ENCODE measurements around the gene OR2AE1.
A peak's percentile ranks its signal among the peaks of the same experiment; 100 is the strongest.
"Not testable (repeated sequence)": the region's sequence is repeated elsewhere in the genome, so short reads cannot be mapped to it uniquely, and the experiment has no call there.

OR2AE1 gene, protein sequence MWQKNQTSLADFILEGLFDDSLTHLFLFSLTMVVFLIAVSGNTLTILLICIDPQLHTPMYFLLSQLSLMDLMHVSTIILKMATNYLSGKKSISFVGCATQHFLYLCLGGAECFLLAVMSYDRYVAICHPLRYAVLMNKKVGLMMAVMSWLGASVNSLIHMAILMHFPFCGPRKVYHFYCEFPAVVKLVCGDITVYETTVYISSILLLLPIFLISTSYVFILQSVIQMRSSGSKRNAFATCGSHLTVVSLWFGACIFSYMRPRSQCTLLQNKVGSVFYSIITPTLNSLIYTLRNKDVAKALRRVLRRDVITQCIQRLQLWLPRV

DNA sequence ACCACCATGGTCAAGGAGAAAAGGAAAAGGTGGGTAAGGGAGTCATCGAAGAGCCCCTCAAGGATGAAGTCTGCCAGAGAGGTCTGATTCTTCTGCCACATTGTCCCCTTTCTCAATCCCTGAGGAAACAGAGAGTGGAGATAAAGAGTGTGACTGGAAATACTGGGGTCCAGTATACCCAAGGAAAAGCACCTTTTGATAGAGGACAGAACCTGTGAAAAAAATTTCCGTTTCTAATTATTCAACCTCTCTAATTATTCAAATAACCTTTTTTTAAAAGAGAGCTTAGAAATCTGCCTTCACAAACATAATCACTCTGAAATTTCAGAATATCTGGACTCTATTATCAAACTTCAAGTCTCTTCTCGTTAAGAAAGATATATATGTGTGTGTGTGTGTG is at the start of gene OR2AE1:
Gene OR2AE1 (minus strand): TSS at position 101 of the 400 bp plus-strand sequence. CDS start 0 bp downstream, at position 101.
- H3K4me1 Mint-ChIP-seq: no peaks in the 10 kb centered on the region
- H3K27ac Mint-ChIP-seq: no peak within 1 kb of the TSS
- H3K36me3 Mint-ChIP-seq: peaks cover 4% of the 10 kb centered on the region
- no peaks in the 10 kb centered on the region for H3K27me3 Mint-ChIP-seq
- H3K4me3 Mint-ChIP-seq: no peak within 1 kb of the TSS
- no peaks in the 10 kb centered on the region for H3K9me3 Mint-ChIP-seq

DNA sequence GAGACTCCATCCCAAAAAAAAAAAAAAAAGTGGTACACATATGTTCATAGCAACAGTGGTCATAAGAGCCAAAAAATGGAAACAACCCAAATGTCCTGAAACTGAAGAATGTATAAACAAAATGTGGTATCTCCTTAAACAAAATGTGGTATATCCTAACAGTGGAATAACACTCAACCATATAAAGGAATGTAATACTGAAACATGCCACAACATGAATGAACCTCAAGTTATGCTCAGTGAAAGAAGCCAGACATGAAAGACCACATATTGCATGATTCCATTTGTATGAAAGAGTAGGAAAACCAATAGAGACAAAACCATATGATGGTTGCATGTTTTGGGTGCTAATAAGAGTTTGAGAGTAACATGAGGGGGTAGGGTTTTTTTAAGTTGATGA is 49.5 kb upstream of the OR2AE1 start:
- no peak overlapping the region for H3K27ac Mint-ChIP-seq
- H3K4me3 Mint-ChIP-seq: no peak overlapping the region
- peaks cover 32% of the 10 kb centered on the region for H3K4me1 Mint-ChIP-seq
- no peaks in the 10 kb centered on the region for H3K9me3 Mint-ChIP-seq
- peaks cover 1% of the 10 kb centered on the region for H3K27me3 Mint-ChIP-seq
- peaks cover 3% of the 10 kb centered on the region for H3K36me3 Mint-ChIP-seq

DNA sequence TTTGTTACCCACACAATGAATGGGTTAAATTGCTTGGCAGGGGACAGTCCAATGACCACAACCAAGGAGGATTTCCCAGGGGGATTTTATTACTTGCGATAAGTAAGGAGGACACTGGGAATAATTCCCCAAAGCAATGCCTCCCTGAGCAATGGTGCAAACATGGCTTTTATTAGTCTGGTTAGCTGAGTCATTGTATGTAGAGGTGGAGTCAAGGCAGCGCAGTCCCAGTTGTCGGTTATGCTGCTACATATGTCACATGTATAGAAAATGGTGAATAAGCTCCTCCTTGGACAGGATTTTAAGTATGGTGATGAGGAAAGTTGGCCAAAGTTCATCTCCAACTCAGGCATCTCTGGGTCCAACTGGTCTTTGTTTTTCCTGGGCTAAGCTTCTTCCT is 46.4 kb upstream of the OR2AE1 start:
- peaks cover 10% of the 10 kb centered on the region for H3K36me3 Mint-ChIP-seq
- H3K4me1 Mint-ChIP-seq: peaks cover 24% of the 10 kb centered on the region
- H3K9me3 Mint-ChIP-seq: no peaks in the 10 kb centered on the region
- H3K27ac Mint-ChIP-seq: no peak overlapping the region
- H3K4me3 Mint-ChIP-seq: no peak overlapping the region
- peaks cover 1% of the 10 kb centered on the region for H3K27me3 Mint-ChIP-seq

DNA sequence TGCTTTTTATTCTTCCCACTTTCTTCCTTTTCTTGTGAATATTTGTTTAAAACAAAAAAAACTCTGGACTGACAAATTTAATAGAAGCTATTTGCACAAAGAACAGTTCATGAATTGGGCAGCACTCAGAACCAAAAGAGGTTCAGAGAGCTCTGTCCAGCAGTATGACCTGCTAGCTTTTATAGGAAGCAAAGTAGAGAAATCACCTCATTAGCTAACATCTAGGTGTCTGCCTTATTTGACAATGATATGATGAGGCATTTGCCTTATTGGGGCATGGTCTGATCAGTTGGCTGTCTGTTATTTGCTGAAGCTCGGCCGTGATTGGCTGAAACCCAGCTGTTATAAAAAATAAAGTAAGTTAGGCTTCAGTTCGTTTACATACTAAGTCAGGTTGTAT is 43.3 kb upstream of the OR2AE1 start:
- H3K4me3 Mint-ChIP-seq: peak overlapping the region; percentile 99

DNA sequence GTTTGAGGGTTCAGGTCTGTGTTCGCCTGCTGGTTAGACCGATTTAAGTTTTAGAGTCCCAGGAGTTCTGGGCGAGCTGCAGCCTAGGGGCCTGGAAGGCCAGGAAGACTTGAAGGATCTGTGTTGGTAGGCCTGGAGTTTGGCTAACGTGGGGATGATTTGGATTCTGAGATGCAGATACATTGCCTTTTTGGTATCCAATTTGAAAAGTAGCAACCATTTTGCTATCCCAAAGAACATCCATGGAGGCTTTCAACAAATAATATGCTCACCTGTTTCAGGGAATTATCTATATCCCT is 42.9 kb upstream of the OR2AE1 start:
- Mint-ChIP-seq H3K27me3 (no peaks in the 10 kb centered on the region), H3K27ac (peak overlapping the region; percentile 98), H3K9me3 (no peaks in the 10 kb centered on the region), H3K4me3 (peak overlapping the region; percentile 99), H3K36me3 (peaks cover 15% of the 10 kb centered on the region), H3K4me1 (peaks cover 50% of the 10 kb centered on the region)

More for the DNA sequence above, 43.3 kb upstream of the OR2AE1 start:
- peaks cover 47% of the 10 kb centered on the region for H3K4me1 Mint-ChIP-seq
- no peaks in the 10 kb centered on the region for H3K9me3 Mint-ChIP-seq
- peak overlapping the region; percentile 98 for H3K27ac Mint-ChIP-seq
- peaks cover 15% of the 10 kb centered on the region for H3K36me3 Mint-ChIP-seq
- no peaks in the 10 kb centered on the region for H3K27me3 Mint-ChIP-seq

DNA sequence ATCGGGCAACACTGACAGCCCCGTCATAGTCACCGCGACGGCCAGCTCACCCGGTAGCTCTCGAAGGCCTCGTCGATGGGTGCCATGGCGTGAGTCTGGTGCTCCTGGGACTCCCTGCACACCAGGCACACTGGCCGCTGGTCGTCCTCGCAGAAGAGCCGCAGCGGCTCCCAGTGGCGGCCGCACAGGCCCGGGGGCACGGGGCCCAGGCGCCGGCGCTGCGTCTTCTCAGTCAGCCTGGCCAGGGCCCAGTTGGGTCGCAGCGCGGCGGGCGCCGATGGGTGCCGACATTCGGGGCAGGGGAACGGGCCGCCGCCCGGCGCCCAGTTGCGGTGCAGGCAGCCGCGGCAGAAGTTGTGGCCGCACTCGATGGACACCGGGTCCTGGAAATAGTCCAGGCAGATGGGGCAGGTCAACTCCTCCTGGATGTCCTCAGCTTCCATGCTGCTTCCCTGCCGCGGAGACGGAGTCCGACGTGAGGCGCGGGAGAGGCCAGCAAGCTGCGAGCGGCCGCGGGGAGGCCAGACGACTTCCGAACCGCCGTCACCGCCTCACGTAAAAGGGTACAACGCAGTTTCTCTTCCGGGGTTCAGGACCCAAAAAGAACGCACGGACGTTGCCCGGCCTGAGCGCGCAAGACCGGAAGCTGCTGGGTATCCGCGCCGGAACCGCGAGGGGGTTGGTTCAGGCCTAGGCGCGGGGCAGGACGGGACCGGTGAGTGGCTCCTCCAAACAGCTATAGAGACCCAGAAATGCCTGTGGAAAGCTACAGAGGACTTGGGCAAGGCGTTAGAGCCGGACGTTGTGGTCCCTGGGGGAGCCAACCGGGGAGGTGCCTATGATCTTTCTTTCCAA is 42.4 kb upstream of the OR2AE1 start, which contains the start of gene TRIM4:
Gene TRIM4 (minus strand): TSS at position 572 of the 855 bp plus-strand sequence. CDS start 129 bp downstream, at position 443.
- Mint-ChIP-seq H3K4me1 (peaks cover 55% of the 10 kb centered on the region), H3K27me3 (no peaks in the 10 kb centered on the region), H3K36me3 (peaks cover 15% of the 10 kb centered on the region), H3K27ac (peak within 1 kb of the TSS; percentile 98), H3K4me3 (peak within 1 kb of the TSS; percentile 99), H3K9me3 (no peaks in the 10 kb centered on the region)

DNA sequence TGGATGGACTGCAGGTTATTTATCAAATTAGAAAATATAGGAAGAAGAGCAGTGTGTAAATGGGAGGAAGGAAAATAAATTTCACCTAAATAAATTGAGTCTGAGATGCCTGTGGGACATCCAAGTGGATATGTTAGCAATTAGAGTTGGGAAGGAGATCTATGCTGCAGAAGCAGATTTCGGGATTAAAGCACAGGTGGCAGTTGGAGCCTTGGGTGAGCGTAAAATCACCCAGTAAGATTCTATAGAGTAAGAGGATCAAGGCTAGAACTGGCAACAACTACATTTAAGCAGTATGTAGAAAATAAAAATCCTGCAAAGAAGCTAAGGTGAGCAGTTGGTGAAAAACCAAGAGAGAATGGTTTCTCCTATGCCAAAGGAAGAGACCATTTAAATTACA is 34.1 kb upstream of the OR2AE1 start:
- Mint-ChIP-seq H3K27me3 (no peaks in the 10 kb centered on the region), H3K36me3 (peaks cover 11% of the 10 kb centered on the region), H3K4me3 (no peak overlapping the region), H3K9me3 (no peaks in the 10 kb centered on the region), H3K4me1 (peaks cover 61% of the 10 kb centered on the region), H3K27ac (no peak overlapping the region)

DNA sequence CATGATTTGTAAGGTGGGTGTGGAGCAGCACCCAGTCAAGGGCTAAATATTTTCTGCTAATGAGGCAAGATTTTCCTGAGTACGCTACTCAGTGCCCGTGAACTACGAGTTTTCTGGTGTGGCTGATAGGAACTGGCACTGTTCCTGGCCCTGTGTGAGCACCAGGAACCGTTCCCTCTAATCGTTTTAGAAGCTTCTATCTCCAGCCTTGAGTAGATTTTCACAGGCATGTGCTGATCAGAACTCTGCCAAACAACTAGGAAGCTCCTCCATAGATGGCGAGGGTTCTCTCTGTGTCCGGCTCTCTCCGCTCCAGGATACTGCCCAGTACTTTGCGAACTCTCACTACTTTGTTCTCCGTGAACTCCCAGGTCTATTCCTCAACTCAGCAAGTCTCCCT is 24.7 kb upstream of the OR2AE1 start:
- Mint-ChIP-seq H3K9me3 (no peaks in the 10 kb centered on the region), H3K36me3 (peaks cover 21% of the 10 kb centered on the region), H3K4me3 (no peak overlapping the region), H3K4me1 (no peaks in the 10 kb centered on the region), H3K27me3 (no peaks in the 10 kb centered on the region), H3K27ac (no peak overlapping the region)

DNA sequence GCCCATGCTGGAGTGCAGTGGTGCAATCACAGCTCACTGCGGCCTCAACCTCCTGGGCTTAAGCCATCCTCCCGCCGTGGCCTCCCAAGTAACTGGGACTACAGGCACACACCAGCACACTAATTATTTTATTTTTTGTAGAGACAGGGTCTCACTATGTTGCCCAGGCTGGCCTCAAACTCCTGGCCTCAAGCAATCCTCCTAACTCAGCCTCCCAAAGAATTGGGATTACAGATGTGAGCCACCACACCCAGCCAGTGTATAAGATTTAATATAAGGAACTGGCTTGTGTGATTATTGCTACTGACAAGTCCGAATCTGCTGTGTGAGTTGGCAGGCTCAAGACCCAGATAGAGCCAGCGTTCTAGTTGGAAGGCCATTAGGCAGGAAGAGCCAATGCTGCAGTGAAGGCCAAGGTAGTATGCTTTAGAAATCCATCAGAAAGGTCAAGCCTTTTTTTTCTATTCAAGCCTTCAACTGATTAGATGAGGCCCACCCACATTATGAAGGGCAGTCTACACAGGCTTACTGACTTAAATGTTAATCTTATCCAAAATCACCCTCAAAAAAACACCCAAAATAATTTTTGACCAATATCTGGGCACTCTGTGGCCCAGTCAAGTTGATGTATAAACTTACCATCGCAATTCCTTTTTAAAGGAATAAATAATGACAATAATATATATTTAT is 23.1 kb upstream of the OR2AE1 start:
- peaks cover 18% of the 10 kb centered on the region for H3K36me3 Mint-ChIP-seq
- no peaks in the 10 kb centered on the region for H3K4me1 Mint-ChIP-seq
- H3K27ac Mint-ChIP-seq: no peak overlapping the region
- no peaks in the 10 kb centered on the region for H3K9me3 Mint-ChIP-seq
- H3K27me3 Mint-ChIP-seq: no peaks in the 10 kb centered on the region
- no peak overlapping the region for H3K4me3 Mint-ChIP-seq

DNA sequence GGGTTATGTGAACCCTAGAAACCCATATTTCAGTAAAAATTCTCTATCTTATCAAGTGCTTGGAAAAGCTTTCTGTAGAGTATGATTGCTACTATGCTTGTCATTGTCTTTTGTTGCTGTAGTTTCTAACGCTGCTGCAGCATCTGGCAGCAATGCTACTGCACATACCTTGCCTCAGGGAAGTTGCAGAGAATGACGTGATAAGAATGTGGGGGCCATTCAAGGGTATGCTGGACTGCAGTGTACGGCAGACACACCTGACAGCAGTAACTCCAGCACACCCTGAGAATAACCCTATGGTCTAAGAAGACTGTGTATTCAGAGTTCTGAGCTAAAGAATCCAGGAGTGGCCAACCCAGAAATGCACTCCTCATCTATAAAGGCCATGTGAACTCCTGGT is 22.0 kb upstream of the OR2AE1 start:
- Mint-ChIP-seq H3K4me3 (no peak overlapping the region), H3K27me3 (no peaks in the 10 kb centered on the region), H3K36me3 (peaks cover 18% of the 10 kb centered on the region), H3K4me1 (peaks cover under 1% of the 10 kb centered on the region), H3K9me3 (no peaks in the 10 kb centered on the region), H3K27ac (no peak overlapping the region)

DNA sequence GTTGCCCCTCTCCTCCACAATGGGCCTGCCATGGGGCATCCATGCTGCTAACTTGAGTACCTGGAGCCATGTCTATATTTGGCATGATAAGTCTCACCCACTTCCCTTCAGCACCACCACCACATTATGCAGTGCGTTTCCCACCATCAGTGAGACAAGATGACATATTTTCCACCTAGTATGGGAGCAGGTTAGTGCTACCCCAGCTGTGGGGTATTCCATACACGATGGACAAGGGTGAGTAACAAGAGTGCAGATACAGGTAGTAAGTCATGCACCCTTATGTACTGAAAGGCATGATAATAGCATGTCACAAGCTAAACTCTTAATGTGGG is 21.2 kb upstream of the OR2AE1 start:
- H3K27ac Mint-ChIP-seq: no peak overlapping the region
- H3K27me3 Mint-ChIP-seq: no peaks in the 10 kb centered on the region
- peaks cover 20% of the 10 kb centered on the region for H3K36me3 Mint-ChIP-seq
- H3K4me3 Mint-ChIP-seq: no peak overlapping the region
- H3K9me3 Mint-ChIP-seq: no peaks in the 10 kb centered on the region
- peaks cover 4% of the 10 kb centered on the region for H3K4me1 Mint-ChIP-seq

DNA sequence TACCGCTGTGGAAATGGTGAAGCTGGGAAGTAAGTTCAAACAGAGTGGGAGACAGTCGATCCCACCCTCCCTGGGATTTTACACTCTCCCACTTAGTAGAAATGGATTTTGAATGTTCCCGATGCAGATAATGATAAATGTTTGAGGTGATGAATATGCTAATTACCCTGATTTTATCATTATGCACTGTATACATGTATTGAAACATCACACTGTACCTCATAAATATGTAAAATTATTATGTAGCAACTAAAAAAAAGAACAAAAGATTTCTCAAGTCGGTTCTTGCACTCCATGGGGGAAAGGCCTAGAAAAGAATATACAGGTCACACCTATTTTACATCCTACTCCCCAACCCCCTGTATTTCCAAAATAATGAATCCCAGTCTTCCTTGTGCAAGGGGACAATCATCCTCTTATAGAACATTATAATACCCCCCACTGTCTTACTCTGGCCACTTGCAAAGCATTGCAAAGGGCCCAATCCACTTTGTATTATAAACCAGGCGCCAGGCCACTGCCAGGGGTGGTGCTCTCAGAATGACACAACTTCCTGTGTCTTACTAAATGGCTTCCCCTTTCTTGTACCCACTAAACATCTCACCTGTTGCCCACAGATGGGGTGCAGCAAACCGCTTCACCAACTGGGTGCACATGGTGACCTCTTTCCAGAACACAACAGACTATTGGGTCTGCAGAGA is 20.6 kb upstream of the OR2AE1 start:
- Mint-ChIP-seq H3K27me3 (no peaks in the 10 kb centered on the region), H3K36me3 (peaks cover 21% of the 10 kb centered on the region), H3K4me3 (no peak overlapping the region), H3K27ac (no peak overlapping the region), H3K4me1 (peaks cover 4% of the 10 kb centered on the region), H3K9me3 (no peaks in the 10 kb centered on the region)

DNA sequence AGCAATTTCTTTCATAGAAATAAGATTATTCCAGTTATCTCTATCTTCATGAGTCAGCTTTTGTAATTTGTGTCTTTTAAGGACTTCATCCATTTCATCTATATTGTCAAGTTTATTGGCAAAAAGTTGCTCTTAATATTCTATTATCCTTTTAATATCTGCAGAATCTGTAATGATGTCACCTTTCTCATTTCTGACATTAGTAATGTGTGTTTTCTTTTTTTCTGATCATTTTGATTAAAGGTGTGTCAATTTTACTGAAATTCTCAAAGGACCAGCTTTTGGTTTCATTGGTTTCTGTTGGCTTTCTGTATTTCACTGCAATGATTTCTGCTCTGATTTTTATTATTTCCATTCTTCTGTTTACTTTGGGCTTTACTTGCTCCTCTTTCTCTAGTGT is 17.9 kb upstream of the OR2AE1 start:
- no peaks in the 10 kb centered on the region for H3K9me3 Mint-ChIP-seq
- peak overlapping the region; percentile 26 for H3K27ac Mint-ChIP-seq
- peaks cover 4% of the 10 kb centered on the region for H3K4me1 Mint-ChIP-seq
- no peaks in the 10 kb centered on the region for H3K27me3 Mint-ChIP-seq
- H3K4me3 Mint-ChIP-seq: no peak overlapping the region
- peaks cover 27% of the 10 kb centered on the region for H3K36me3 Mint-ChIP-seq

DNA sequence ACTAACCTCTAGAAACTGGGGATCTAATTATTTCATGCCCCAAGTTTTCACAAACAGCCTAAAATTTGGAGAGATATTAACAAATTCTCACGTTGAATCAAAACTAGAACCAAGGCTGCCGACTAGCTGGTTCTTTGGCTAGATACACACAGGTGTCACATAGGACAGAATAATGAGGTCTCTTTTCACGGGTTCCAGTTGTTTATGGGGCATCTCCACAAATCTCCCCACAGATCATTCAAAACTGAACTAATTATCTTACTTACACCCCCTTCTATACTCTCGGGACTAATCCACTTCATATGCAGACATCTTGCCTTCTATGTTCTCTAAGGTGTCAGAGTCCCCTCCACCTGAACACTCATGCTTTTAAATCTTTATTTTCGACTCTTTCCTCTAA is 16.4 kb upstream of the OR2AE1 start:
- Mint-ChIP-seq H3K4me3 (no peak overlapping the region), H3K27ac (no peak overlapping the region), H3K4me1 (peaks cover 4% of the 10 kb centered on the region), H3K27me3 (no peaks in the 10 kb centered on the region), H3K9me3 (no peaks in the 10 kb centered on the region), H3K36me3 (peaks cover 31% of the 10 kb centered on the region)

DNA sequence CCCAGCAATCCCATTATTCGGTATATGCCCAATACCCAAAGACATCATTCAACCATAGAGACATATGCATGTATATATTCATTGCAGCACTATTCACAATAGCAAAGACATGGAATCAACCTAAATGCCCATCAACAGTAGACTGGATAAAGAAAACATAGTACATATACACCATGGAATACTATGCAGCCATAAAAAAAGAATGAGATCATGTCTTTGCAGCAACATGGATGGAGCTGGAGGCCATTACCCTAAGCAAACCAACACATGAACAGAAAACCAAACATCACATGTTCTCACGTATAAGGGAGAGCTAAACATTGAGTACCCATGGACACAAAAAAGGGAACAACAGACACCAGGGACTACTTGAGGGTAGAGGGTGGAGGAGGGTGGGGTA is 13.5 kb upstream of the OR2AE1 start:
- not testable (repeated sequence) for H3K9me3 Mint-ChIP-seq, H3K4me1 Mint-ChIP-seq, H3K4me3 Mint-ChIP-seq, H3K27ac Mint-ChIP-seq, H3K27me3 Mint-ChIP-seq
- H3K36me3 Mint-ChIP-seq: peaks cover 33% of the 10 kb centered on the region
